ENCODE results near the gene PTPRM. TPM values are rescaled to one million over a fixed set of nuclear protein-coding genes. Genes with fewer than 3 reads are reported as not detected.

Gene PTPRM
- total and polyA plus RNA-seq, 2 of the 4 experiments (the other 2 are of a cell fraction), result 28.3 to 51.2 TPM

GRCh38 chr18:8288472-8289195 is 721.5 kb downstream of the PTPRM start:
- Histone ChIP-seq H2BK20ac (ENCODE audit: low read depth, low read length) (no peak overlapping the region), H2AK9ac (replicated peaks; ENCODE audit: low read depth, low read length, poor library complexity) (no peak overlapping the region), H3K4me2 (ENCODE audit: low read depth, low read length) (no peak overlapping the region), H3K9me3 (ENCODE audit: control insufficient read depth, insufficient read depth, low read length) (no peaks in the 10 kb centered on the region), H4K5ac (ENCODE audit: low read depth, low read length) (no peak overlapping the region), H3K36me3 (ENCODE audit: control insufficient read depth, insufficient read depth, low read length) (no peaks in the 10 kb centered on the region), H3K18ac (ENCODE audit: low read depth, low read length) (no peak overlapping the region), H4K91ac (ENCODE audit: insufficient read depth, low read depth, low read length) (no peak overlapping the region), H3K9me1 (ENCODE audit: insufficient read depth, low read length) (peaks cover 7% of the 10 kb centered on the region; the same call in 1 of the 2 replicates), H2BK120ac (ENCODE audit: low read depth, low read length) (no peak overlapping the region), H3K23ac (ENCODE audit: low read depth, low read length) (no peak overlapping the region), H2AFZ (replicated peaks; ENCODE audit: low read length, poor library complexity) (no peak overlapping the region), H3K14ac (replicated peaks; ENCODE audit: low read depth, low read length) (0 out of 2 replicates have a peak overlapping the region, but pooled peaks have one; percentile 4), H3K79me1 (ENCODE audit: low read depth in 1 of 2, low read length in 2 of 2) (no peaks in the 10 kb centered on the region), H2AK5ac (ENCODE audit: low read depth, low read length) (no peak overlapping the region), H3K4ac (ENCODE audit: low read depth, low read length) (no peak overlapping the region), H2BK15ac (ENCODE audit: low read depth, low read length) (no peak overlapping the region), H3K27me3 (ENCODE audit: control insufficient read depth, insufficient read depth, low read length) (no peaks in the 10 kb centered on the region), H3K27ac (ENCODE audit: insufficient read depth, low read length) (no peak overlapping the region), H4K8ac (ENCODE audit: low read depth in 2 of 2, low read length in 2 of 2) (no peak overlapping the region), H3K56ac (ENCODE audit: extremely low read depth, insufficient read depth, low read length) (no peak overlapping the region), H3K4me3 (ENCODE audit: insufficient read depth, low read depth, low read length) (no peak overlapping the region), H3K4me1 (ENCODE audit: control insufficient read depth, insufficient read depth, low read length) (no peaks in the 10 kb centered on the region), H4K20me1 (ENCODE audit: insufficient read depth, low read length) (no peaks in the 10 kb centered on the region), H3K9ac (ENCODE audit: low read depth, low read length) (no peak overlapping the region), H2BK5ac (ENCODE audit: low read depth, low read length, poor library complexity, severe bottlenecking) (no peak overlapping the region)
- 69% methylated on average over 2 of the region's 8 CpGs; no CpG with 5 or more reads in 1 of the 2 experiments for WGBS, 2 experiments (ENCODE audit: extremely low coverage in 2 of 2, insufficient read length in 1 of 2)
- ATAC-seq (ENCODE audit: low read depth), result no peak
- DNase-seq, result no peak
- CTCF ChIA-PET, result interaction anchor here (0.6 kb wide), 1 partner anchor 169 kb away, joined by 3 read pairs; no protein-coding TSS in a partner anchor
- in situ Hi-C loops (cut with MboI; ENCODE audit: low sequenced_read_pairs) (no loop called here), intact Hi-C loops (cut with micrococcal nuclease) (no loop called here), dilution Hi-C loops (cut with HindIII; ENCODE audit: low sequenced_read_pairs, unreplicated experiment) (no loop called here)
- no peak for TF ChIP-seq CTCF (conservative IDR thresholded peaks at IDR 0.05; ENCODE audit: low read depth, low read length)
- no peak for TF ChIP-seq MAZ (IDR thresholded peaks at IDR 0.05; ENCODE audit: borderline replicate concordance, low read depth, low read length)
- no peak for TF ChIP-seq USF2 (IDR thresholded peaks at IDR 0.05; ENCODE audit: low read depth, low read length)
- TF ChIP-seq CHD1 (IDR thresholded peaks at IDR 0.05; ENCODE audit: low read depth, low read length), result no peak
- TF ChIP-seq MXI1 (IDR thresholded peaks at IDR 0.05; ENCODE audit: borderline replicate concordance, low read depth, low read length), result no peak
- no peak for TF ChIP-seq POLR2A (IDR thresholded peaks at IDR 0.05; ENCODE audit: low read depth, low read length)
- no peak for TF ChIP-seq BHLHE40 (IDR thresholded peaks at IDR 0.05; ENCODE audit: low read depth, low read length)
- no peak for TF ChIP-seq RCOR1 (IDR thresholded peaks at IDR 0.05; ENCODE audit: insufficient replicate concordance, low read length)
- TF ChIP-seq RAD21 (IDR thresholded peaks at IDR 0.05; ENCODE audit: low read length), result no peak
- TF ChIP-seq NFE2L2 (IDR thresholded peaks at IDR 0.05; ENCODE audit: low read depth, low read length), result no peak
- TF ChIP-seq FOS (IDR thresholded peaks at IDR 0.05; ENCODE audit: low read depth, low read length), result no peak
- BruUV-seq (replicated peaks), result no TSS peak
- POLR2A ChIA-PET (ENCODE audit: unreplicated experiment), result no interaction called here
